GM23338 (cell line): ENCODE data around the gene CYP2D6. TPM values are rescaled to one million over a fixed set of nuclear protein-coding genes. Genes with fewer than 3 reads are reported as not detected.
"Not testable (repeated sequence)": the region's sequence is repeated elsewhere in the genome, so short reads cannot be mapped to it uniquely, and the experiment has no call there.

Source experiments
- ATAC-seq: fragments of 200-7000 bp; cut with Tn5 transposase; 3 replicates; pipeline ENCODE4 v1.9.1; 2020
- DNase-seq: peaks from one replicate; pipeline ENCODE4 v3.0.0-alpha.2; 2015; ENCODE audit warnings: low spot score
- H2AFZ ChIP-seq: fragments of 200-600 bp; sonication (generic); 2 replicates; pipeline ENCODE4 v1.8.0; 2016; ENCODE audit warnings: antibody characterized with exemption, mild to moderate bottlenecking, moderate library complexity
- H3F3A ChIP-seq: fragments of 200-600 bp; sonication (generic); replicated peaks from 2 replicates; pipeline ENCODE4 v1.8.0; 2017; ENCODE audit warnings: antibody characterized with exemption, mixed run types, low read depth
- H3K27ac ChIP-seq: fragments of 200-600 bp; sonication (generic); 2 replicates; pipeline ENCODE4 v1.6.1; 2016; ENCODE audit warnings: low read depth
- H3K27me3 ChIP-seq: fragments of 200-600 bp; sonication (generic); 2 replicates; pipeline ENCODE4 v1.8.0; 2016; ENCODE audit warnings: mild to moderate bottlenecking, mixed run types, moderate library complexity; ENCODE audit not compliant: insufficient read depth
- H3K36me3 ChIP-seq: fragments of 200-600 bp; sonication (generic); 2 replicates; pipeline ENCODE4 v1.8.0; 2016; ENCODE audit warnings: mild to moderate bottlenecking; ENCODE audit not compliant: insufficient read depth
- H3K4me1 ChIP-seq: fragments of 200-600 bp; sonication (generic); 2 replicates; pipeline ENCODE4 v1.8.0; 2016; ENCODE audit warnings: mild to moderate bottlenecking, moderate library complexity; ENCODE audit not compliant: insufficient read depth
- H3K4me2 ChIP-seq: fragments of 200-600 bp; sonication (generic); 2 replicates; pipeline ENCODE4 v1.7.1; 2017; ENCODE audit warnings: mixed run types
- H3K4me3 ChIP-seq: fragments of 200-600 bp; sonication (generic); 2 replicates; pipeline ENCODE4 v1.6.1; 2016; ENCODE audit warnings: mixed run types
- H3K79me2 ChIP-seq: fragments of 200-600 bp; sonication (generic); replicated peaks from 2 replicates; pipeline ENCODE4 v1.8.0; 2017; ENCODE audit warnings: mild to moderate bottlenecking; ENCODE audit not compliant: insufficient read depth
- H3K9me2 ChIP-seq: fragments of 200-600 bp; sonication (generic); 2 replicates; pipeline ENCODE4 v1.8.0; 2017; ENCODE audit not compliant: insufficient read depth
- H4K20me1 ChIP-seq: fragments of 200-600 bp; sonication (generic); replicated peaks from 2 replicates; pipeline ENCODE4 v1.8.0; 2017; ENCODE audit warnings: mild to moderate bottlenecking; ENCODE audit not compliant: insufficient read depth
- H3K27ac Mint-ChIP-seq: 2 replicates; pipeline ENCODE4 v1.8.0; 2020; ENCODE audit warnings: inconsistent platforms, mild to moderate bottlenecking, moderate library complexity, mixed read lengths
- H3K27me3 Mint-ChIP-seq: 3 replicates; pipeline ENCODE4 v1.8.0; 2022; ENCODE audit warnings: low read depth, mild to moderate bottlenecking, moderate library complexity, mixed read lengths, inconsistent platforms; ENCODE audit not compliant: insufficient read depth, poor library complexity
- H3K36me3 Mint-ChIP-seq: 3 replicates; pipeline ENCODE4 v1.8.0; 2021; ENCODE audit warnings: low read depth, mild to moderate bottlenecking, inconsistent platforms, moderate library complexity, mixed read lengths
- H3K4me1 Mint-ChIP-seq: 3 replicates; pipeline ENCODE4 v1.8.0; 2020; ENCODE audit warnings: mild to moderate bottlenecking, inconsistent platforms, mixed read lengths
- H3K4me3 Mint-ChIP-seq: 3 replicates; pipeline ENCODE4 v1.8.0; 2021; ENCODE audit warnings: moderate library complexity, mild to moderate bottlenecking, inconsistent platforms, mixed read lengths
- H3K9me3 Mint-ChIP-seq: 3 replicates; pipeline ENCODE4 v1.8.0; 2020; ENCODE audit warnings: moderate library complexity, mild to moderate bottlenecking, inconsistent platforms, mixed read lengths
- CTCF ChIP-seq, 2 experiments: fragments of 200-600 bp in 1 of 2; sonication (generic) in 1 of 2; conservative IDR thresholded peaks; 2 replicates each; pipeline versions ENCODE4 v1.5.1 to v1.6.1; 2016 to 2017; ENCODE audit warnings: antibody characterized with exemption in 2 of 2, low read depth in 2 of 2, mild to moderate bottlenecking in 2 of 2, moderate library complexity in 1 of 2
- ETS1 ChIP-seq: IDR thresholded peaks from 2 replicates; pipeline ENCODE4 v1.6.1; 2016; ENCODE audit warnings: antibody characterized with exemption
- POLR2AphosphoS5 ChIP-seq: IDR thresholded peaks from 2 replicates; pipeline ENCODE4 v1.6.1; 2016; ENCODE audit warnings: antibody characterized with exemption, low read depth
- polyA plus RNA-seq: library from polyadenylated mRNA; unstranded; fragments of >200 nt; fragmentation: Nextera tagmentation; extraction: Ambion mirVana; gene quantifications from 2 replicates; pipeline ENCODE4 v1.2.1, GENCODE V29; 2016
- total RNA-seq: library from RNA; depleted of rRNA; stranded (reverse); fragments of >200 nt; shearing (Covaris generic); gene quantifications from 2 replicates; pipeline ENCODE4 v1.2.3, GENCODE V29; 2014

CYP2D6 gene
- total and polyA plus RNA-seq, 2 experiments from 2014 or later: 1.2 to 1.3 TPM

GRCh38 chr22:42108848-42109247 is 21.8 kb downstream of the CYP2D6 start:
- Histone ChIP-seq H3F3A (no peaks in the 10 kb centered on the region), H4K20me1 (no peaks in the 10 kb centered on the region), H3K4me3 (peak overlapping the region; percentile 5; the same call in 1 of the 2 replicates), H3K4me1 (no peaks in the 10 kb centered on the region), H2AFZ (no peak overlapping the region), H3K36me3 (no peaks in the 10 kb centered on the region), H3K79me2 (no peaks in the 10 kb centered on the region), H3K27ac (no peak overlapping the region), H3K4me2 (peak overlapping the region; percentile 33; the same call in 1 of the 2 replicates), H3K27me3 (peaks cover 12% of the 10 kb centered on the region; the same call in 1 of the 2 replicates), H3K9me2 (no peaks in the 10 kb centered on the region)
- TF ChIP-seq POLR2AphosphoS5: no peak
- peaks cover 26% of the 10 kb centered on the region for H3K9me3 Mint-ChIP-seq
- H3K4me3 Mint-ChIP-seq: no peak overlapping the region
- no peaks in the 10 kb centered on the region; the same call in 2 of the 3 replicates for H3K4me1 Mint-ChIP-seq
- H3K27ac Mint-ChIP-seq: no peak overlapping the region
- peaks cover 10% of the 10 kb centered on the region for H3K36me3 Mint-ChIP-seq
- DNase-seq: peak; percentile 40
- ATAC-seq: peak; percentile 89
- H3K27me3 Mint-ChIP-seq: peaks cover 8% of the 10 kb centered on the region

- not testable (repeated sequence) for H3K27me3 Mint-ChIP-seq, H3K4me3 Mint-ChIP-seq, ATAC-seq
Observed at GRCh38 chr22:42104332-42104860, 26.2 kb downstream of the CYP2D6 start.

GRCh38 chr22:42101199-42101598 is 29.4 kb downstream of the CYP2D6 start:
- H3K36me3 Mint-ChIP-seq: peaks cover 33% of the 10 kb centered on the region
- H3K27me3 Mint-ChIP-seq: peaks cover 5% of the 10 kb centered on the region
- Histone ChIP-seq H3K79me2 (no peaks in the 10 kb centered on the region), H3K9me2 (no peaks in the 10 kb centered on the region), H3F3A (no peaks in the 10 kb centered on the region), H3K27ac (no peak overlapping the region), H3K36me3 (no peaks in the 10 kb centered on the region), H4K20me1 (no peaks in the 10 kb centered on the region), H3K4me2 (no peak overlapping the region), H3K4me1 (no peaks in the 10 kb centered on the region), H3K27me3 (no peaks in the 10 kb centered on the region), H3K4me3 (no peak overlapping the region), H2AFZ (no peak overlapping the region)
- H3K9me3 Mint-ChIP-seq: peaks cover 62% of the 10 kb centered on the region
- no peak overlapping the region for H3K4me3 Mint-ChIP-seq
- no peak for TF ChIP-seq CTCF (conservative IDR thresholded peaks at IDR 0.05; ENCODE audit: low read depth in 2 of 2)
- DNase-seq (no peak), ATAC-seq (no peak)
- H3K4me1 Mint-ChIP-seq: no peaks in the 10 kb centered on the region
- H3K27ac Mint-ChIP-seq: no peak overlapping the region

More at GRCh38 chr22:42104332-42104860, 26.2 kb downstream of the CYP2D6 start:
- not testable (repeated sequence) for H3K9me2 ChIP-seq, H2AFZ ChIP-seq, H4K20me1 ChIP-seq, H3K27ac ChIP-seq, H3K4me1 Mint-ChIP-seq, H3K79me2 ChIP-seq, DNase-seq, H3K4me3 ChIP-seq, H3K36me3 ChIP-seq, H3K27me3 ChIP-seq, H3F3A ChIP-seq, H3K4me1 ChIP-seq, H3K4me2 ChIP-seq, H3K27ac Mint-ChIP-seq
- H3K36me3 Mint-ChIP-seq: peaks cover 30% of the 10 kb centered on the region
- H3K9me3 Mint-ChIP-seq: peaks cover 58% of the 10 kb centered on the region

GRCh38 chr22:42091455-42091782 is 39.2 kb downstream of the CYP2D6 start:
- Histone ChIP-seq H4K20me1 (peaks cover 16% of the 10 kb centered on the region), H3K9me2 (no peaks in the 10 kb centered on the region), H3K27me3 (peaks cover 6% of the 10 kb centered on the region; the same call in 1 of the 2 replicates), H3K27ac (no peak overlapping the region), H3K4me1 (no peaks in the 10 kb centered on the region; the same call in 1 of the 2 replicates), H3K4me2 (peak overlapping the region; percentile 87), H3F3A (peaks cover 4% of the 10 kb centered on the region; the same call in 1 of the 2 replicates), H2AFZ (peak overlapping the region; percentile 95), H3K4me3 (peak overlapping the region; percentile 75), H3K36me3 (peaks cover 7% of the 10 kb centered on the region), H3K79me2 (peaks cover 27% of the 10 kb centered on the region)
- peaks cover 15% of the 10 kb centered on the region for H3K9me3 Mint-ChIP-seq
- 0 out of 3 replicates have a peak, but pooled peaks cover 2% of the 10 kb centered on the region for H3K4me1 Mint-ChIP-seq
- peak overlapping the region; percentile 97 for H3K4me3 Mint-ChIP-seq
- H3K36me3 Mint-ChIP-seq: peaks cover 30% of the 10 kb centered on the region
- no peak for ATAC-seq
- H3K27me3 Mint-ChIP-seq: peaks cover 11% of the 10 kb centered on the region
- no peak overlapping the region for H3K27ac Mint-ChIP-seq
- no peak for DNase-seq
- TF ChIP-seq ETS1: no peak
